Measurements from ENCODE around the gene DMD. TPM values are rescaled to one million over a fixed set of nuclear protein-coding genes. Genes with fewer than 3 reads are reported as not detected.

Gene DMD
- total and polyA plus RNA-seq, 9 donors = 14.0 to 70.5 (median 37.6) TPM

DNA sequence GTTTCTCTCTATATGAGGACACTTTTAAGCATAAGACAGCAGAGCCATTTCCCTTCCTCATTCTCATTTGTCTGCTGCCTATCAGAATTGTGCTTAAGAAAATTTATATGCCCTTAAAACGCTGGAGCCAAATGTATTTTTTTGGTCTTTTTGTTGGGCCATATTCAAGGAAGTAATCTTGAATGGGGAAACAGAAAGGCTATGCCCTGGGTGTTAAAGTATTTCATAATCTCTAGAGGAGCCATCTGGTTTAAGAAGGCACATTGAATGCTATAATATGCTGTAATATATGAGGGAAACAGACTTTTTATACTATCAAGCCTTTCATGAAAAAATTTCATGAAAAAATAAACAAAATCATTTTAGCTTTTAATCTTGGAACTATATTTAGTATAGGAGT, 4.3 kb downstream of the DMD start:
- H3K27ac ChIP-seq = no peak overlapping the region
- no peak for DNase-seq
- H3K4me3 ChIP-seq = no peak overlapping the region
- no peaks in the 10 kb centered on the region for H3K9me3 ChIP-seq
- 4 to 6% (median 4%) methylated on average over 1 of the region's 1 CpG for WGBS, 3 donors
- no peak for TF ChIP-seq EP300 (IDR thresholded peaks at IDR 0.05)
- no peak for TF ChIP-seq POLR2A (IDR thresholded peaks at IDR 0.05)
- TF ChIP-seq, protein P1, sequence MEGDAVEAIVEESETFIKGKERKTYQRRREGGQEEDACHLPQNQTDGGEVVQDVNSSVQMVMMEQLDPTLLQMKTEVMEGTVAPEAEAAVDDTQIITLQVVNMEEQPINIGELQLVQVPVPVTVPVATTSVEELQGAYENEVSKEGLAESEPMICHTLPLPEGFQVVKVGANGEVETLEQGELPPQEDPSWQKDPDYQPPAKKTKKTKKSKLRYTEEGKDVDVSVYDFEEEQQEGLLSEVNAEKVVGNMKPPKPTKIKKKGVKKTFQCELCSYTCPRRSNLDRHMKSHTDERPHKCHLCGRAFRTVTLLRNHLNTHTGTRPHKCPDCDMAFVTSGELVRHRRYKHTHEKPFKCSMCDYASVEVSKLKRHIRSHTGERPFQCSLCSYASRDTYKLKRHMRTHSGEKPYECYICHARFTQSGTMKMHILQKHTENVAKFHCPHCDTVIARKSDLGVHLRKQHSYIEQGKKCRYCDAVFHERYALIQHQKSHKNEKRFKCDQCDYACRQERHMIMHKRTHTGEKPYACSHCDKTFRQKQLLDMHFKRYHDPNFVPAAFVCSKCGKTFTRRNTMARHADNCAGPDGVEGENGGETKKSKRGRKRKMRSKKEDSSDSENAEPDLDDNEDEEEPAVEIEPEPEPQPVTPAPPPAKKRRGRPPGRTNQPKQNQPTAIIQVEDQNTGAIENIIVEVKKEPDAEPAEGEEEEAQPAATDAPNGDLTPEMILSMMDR (IDR thresholded peaks at IDR 0.05) = no peak
- intact Hi-C loops (cut with DNase I) = no loop called here
- H3K36me3 ChIP-seq = no peaks in the 10 kb centered on the region
- no peaks in the 10 kb centered on the region for H3K4me1 ChIP-seq (ENCODE audit: insufficient read depth)
- no peaks in the 10 kb centered on the region for H3K27me3 ChIP-seq

- no peaks in the 10 kb centered on the region for H3K4me1 ChIP-seq (ENCODE audit: insufficient read depth)
- no peak overlapping the region for H3K4me3 ChIP-seq
- H3K36me3 ChIP-seq = no peaks in the 10 kb centered on the region
- no peak for TF ChIP-seq POLR2A (IDR thresholded peaks at IDR 0.05)
- TF ChIP-seq, protein P1 (IDR thresholded peaks at IDR 0.05) = no peak
- no peak for TF ChIP-seq EP300 (IDR thresholded peaks at IDR 0.05)
- intact Hi-C loops (cut with DNase I) = no loop called here
- DNase-seq = no peak
- H3K27ac ChIP-seq = no peak overlapping the region
- WGBS, 3 donors = 17 to 25% (median 18%) methylated on average over 3 of the region's 3 CpGs
- no peaks in the 10 kb centered on the region for H3K27me3 ChIP-seq
- H3K9me3 ChIP-seq = no peaks in the 10 kb centered on the region
Observed at GRCh38 chrX:33205321-33205720, 6.0 kb downstream of the DMD start.

- H3K27ac ChIP-seq = peak overlapping the region in 1 of 2 donors; percentile 21
- no peaks in the 10 kb centered on the region for H3K4me1 ChIP-seq (ENCODE audit: insufficient read depth)
- H3K9me3 ChIP-seq = no peaks in the 10 kb centered on the region
- no peaks in the 10 kb centered on the region for H3K36me3 ChIP-seq
- H3K4me3 ChIP-seq = no peak overlapping the region
- intact Hi-C loops (cut with DNase I) = no loop called here
- WGBS, 3 donors = 19 to 35% (median 28%) methylated on average over 5 of the region's 5 CpGs
- no peaks in the 10 kb centered on the region for H3K27me3 ChIP-seq
- TF ChIP-seq POLR2A (IDR thresholded peaks at IDR 0.05) (no peak), EP300 (IDR thresholded peaks at IDR 0.05) (no peak)
- TF ChIP-seq, protein P1 (IDR thresholded peaks at IDR 0.05) = no peak
- DNase-seq = no peak
Observed at GRCh38 chrX:33204889-33205288, 6.5 kb downstream of the DMD start.

DNA sequence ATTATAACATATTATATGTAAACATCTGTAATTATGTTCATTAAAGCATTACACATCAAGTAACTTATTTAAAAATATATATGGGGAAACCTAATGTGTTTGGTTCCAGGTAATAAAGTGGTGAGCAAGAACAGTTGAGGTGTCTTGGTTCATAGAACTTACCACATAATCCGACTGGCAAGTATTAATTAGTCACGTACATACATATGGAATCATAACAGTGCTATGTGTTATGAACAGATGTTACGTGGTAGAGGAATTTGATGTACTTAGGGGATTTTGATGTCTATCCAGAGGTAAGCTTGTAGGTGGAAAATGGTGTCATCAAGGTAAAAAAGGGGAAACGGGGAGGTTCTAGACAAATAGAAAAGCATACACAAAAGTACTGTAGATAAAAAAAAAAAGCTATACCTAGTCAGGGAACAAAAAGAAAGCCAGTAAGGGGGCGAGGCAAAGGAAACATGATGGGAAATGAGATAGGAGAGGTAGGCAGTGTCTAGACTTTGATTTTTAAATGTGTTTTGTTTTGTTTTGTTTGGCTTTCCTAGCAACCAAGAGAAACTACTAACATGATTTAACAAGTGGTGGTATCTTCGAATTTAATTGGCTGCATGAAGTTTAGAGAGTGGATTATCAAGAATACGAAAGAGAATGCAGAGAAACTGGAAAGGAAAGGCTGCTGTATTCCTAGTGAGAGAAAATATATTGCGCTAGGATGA, 12.6 kb downstream of the DMD start:
- DNase-seq = no peak
- TF ChIP-seq POLR2A (IDR thresholded peaks at IDR 0.05) = no peak
- Histone ChIP-seq H3K36me3 (no peaks in the 10 kb centered on the region), H3K4me3 (no peak overlapping the region), H3K27ac (no peak overlapping the region), H3K9me3 (no peaks in the 10 kb centered on the region), H3K4me1 (ENCODE audit: insufficient read depth) (no peaks in the 10 kb centered on the region), H3K27me3 (no peaks in the 10 kb centered on the region)
- WGBS, 3 donors = 72 to 75% (median 74%) methylated on average over 8 of the region's 8 CpGs
- intact Hi-C loops (cut with DNase I) = no loop called here

DNA sequence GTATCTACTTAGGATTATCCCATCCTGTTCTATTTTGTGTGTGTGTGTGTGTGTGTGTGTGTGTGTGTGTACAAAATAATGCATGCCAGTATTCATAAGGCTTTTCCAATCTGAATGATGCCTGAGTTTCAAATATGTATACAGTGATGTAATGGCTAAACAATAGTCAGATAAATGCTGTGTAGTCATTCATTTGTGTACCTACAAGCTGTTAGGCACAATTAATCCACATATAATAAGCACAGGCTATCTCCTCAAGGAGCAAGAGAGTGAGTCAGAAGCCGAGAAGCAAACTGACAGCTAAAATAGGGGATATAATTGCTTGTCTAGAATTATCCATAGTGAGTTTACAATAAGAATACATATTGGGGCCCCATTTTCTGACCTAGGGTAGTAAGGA, 15.7 kb downstream of the DMD start:
- Histone ChIP-seq H3K36me3 (no peaks in the 10 kb centered on the region), H3K4me1 (ENCODE audit: insufficient read depth) (no peaks in the 10 kb centered on the region), H3K27me3 (no peaks in the 10 kb centered on the region), H3K4me3 (no peak overlapping the region), H3K27ac (no peak overlapping the region), H3K9me3 (no peaks in the 10 kb centered on the region)
- DNase-seq = no peak
- no peak for TF ChIP-seq EP300 (IDR thresholded peaks at IDR 0.05)
- TF ChIP-seq, protein P1 (IDR thresholded peaks at IDR 0.05) = no peak
- no peak for TF ChIP-seq POLR2A (IDR thresholded peaks at IDR 0.05)
- 73 to 74% (median 73%) methylated on average over 1 of the region's 1 CpG for WGBS, 3 donors
- intact Hi-C loops (cut with DNase I) = no loop called here

Measured in ovary (tissue), 9 donors.